GM23338 (cell line): ENCODE results near the gene TULP3.

Experiments used
- CREB1 ChIP-seq: fragments of 250-450 bp; sonication (Bioruptor Pico); IDR thresholded peaks from 2 replicates; pipeline ENCODE4 v1.5.0; 2020; ENCODE audit warnings: low read depth, mild to moderate bottlenecking, moderate library complexity
- EZH2 ChIP-seq: fragments of 200-600 bp; sonication (generic); IDR thresholded peaks from one replicate; pipeline ENCODE4 v1.8.0; 2017; ENCODE audit warnings: antibody characterized with exemption, mild to moderate bottlenecking, low read depth; ENCODE audit not compliant: unreplicated experiment
- EZH2phosphoT487 ChIP-seq: fragments of 200-600 bp; sonication (generic); IDR thresholded peaks from one replicate; pipeline ENCODE4 v1.8.1; 2018; ENCODE audit warnings: antibody characterized with exemption; ENCODE audit not compliant: unreplicated experiment
- JUNB ChIP-seq: IDR thresholded peaks from one replicate; pipeline ENCODE4 v1.6.1; 2016; ENCODE audit warnings: antibody characterized with exemption; ENCODE audit not compliant: unreplicated experiment
- POLR2AphosphoS5 ChIP-seq: IDR thresholded peaks from 2 replicates; pipeline ENCODE4 v1.6.1; 2016; ENCODE audit warnings: antibody characterized with exemption, low read depth
- TF ChIP-seq, protein P1 (sequence below), 2 experiments: fragments of 200-600 bp in 1 of 2; sonication (generic) in 1 of 2; conservative IDR thresholded peaks; 2 replicates each; pipeline versions ENCODE4 v1.5.1 to v1.6.1; 2016 to 2017; ENCODE audit warnings: antibody characterized with exemption in 2 of 2, low read depth in 2 of 2, mild to moderate bottlenecking in 2 of 2, moderate library complexity in 1 of 2
- TF ChIP-seq, protein P2 (sequence below): IDR thresholded peaks from 2 replicates; pipeline ENCODE4 v1.6.1; 2016; ENCODE audit warnings: antibody characterized with exemption

DNA sequence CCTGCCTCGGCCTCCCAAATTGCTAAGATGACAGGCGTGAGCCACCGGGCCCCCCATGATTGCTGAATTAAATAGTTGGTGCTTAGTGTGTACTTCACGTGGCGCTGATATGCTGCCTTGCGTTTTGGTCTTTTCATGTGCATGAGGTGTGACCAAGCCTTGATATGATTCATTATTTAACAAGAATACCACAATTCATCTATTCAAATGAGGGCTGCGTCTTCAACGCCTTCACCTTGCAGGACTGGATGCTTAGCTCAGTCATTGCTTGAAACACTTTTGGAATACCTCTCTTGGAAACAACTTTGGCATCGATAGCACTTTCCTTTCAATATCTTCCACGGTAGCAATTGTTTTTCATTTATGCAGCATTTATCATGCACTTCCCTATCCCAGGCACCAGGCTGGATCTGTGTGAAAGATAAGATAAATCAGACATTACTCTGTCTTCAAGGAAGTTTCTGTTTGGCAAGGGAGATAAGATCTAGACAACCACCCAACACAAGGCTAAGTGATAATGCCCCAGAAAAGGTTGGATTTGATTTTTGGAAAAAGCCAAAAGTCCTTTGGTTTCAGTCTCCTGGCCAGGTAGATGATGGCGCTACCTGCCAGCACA is 67.2 kb downstream of the TULP3 start:
- no peak for TF ChIP-seq POLR2AphosphoS5
- TF ChIP-seq, protein P1, sequence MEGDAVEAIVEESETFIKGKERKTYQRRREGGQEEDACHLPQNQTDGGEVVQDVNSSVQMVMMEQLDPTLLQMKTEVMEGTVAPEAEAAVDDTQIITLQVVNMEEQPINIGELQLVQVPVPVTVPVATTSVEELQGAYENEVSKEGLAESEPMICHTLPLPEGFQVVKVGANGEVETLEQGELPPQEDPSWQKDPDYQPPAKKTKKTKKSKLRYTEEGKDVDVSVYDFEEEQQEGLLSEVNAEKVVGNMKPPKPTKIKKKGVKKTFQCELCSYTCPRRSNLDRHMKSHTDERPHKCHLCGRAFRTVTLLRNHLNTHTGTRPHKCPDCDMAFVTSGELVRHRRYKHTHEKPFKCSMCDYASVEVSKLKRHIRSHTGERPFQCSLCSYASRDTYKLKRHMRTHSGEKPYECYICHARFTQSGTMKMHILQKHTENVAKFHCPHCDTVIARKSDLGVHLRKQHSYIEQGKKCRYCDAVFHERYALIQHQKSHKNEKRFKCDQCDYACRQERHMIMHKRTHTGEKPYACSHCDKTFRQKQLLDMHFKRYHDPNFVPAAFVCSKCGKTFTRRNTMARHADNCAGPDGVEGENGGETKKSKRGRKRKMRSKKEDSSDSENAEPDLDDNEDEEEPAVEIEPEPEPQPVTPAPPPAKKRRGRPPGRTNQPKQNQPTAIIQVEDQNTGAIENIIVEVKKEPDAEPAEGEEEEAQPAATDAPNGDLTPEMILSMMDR (conservative IDR thresholded peaks at IDR 0.05; ENCODE audit: low read depth in 2 of 2): no peak
- no peak for TF ChIP-seq EZH2phosphoT487
- TF ChIP-seq EZH2: no peak
- TF ChIP-seq CREB1 (CRISPR knock-in tag): no peak
- TF ChIP-seq JUNB: no peak
- TF ChIP-seq, protein P2, sequence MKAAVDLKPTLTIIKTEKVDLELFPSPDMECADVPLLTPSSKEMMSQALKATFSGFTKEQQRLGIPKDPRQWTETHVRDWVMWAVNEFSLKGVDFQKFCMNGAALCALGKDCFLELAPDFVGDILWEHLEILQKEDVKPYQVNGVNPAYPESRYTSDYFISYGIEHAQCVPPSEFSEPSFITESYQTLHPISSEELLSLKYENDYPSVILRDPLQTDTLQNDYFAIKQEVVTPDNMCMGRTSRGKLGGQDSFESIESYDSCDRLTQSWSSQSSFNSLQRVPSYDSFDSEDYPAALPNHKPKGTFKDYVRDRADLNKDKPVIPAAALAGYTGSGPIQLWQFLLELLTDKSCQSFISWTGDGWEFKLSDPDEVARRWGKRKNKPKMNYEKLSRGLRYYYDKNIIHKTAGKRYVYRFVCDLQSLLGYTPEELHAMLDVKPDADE: no peak
